BLaER1 (cell line): Measurements from ENCODE around the gene ZFYVE21.
"Not testable (repeated sequence)": the region's sequence is repeated elsewhere in the genome, so short reads cannot be mapped to it uniquely, and the experiment has no call there.

Experiments
- H3K27ac ChIP-seq: shearing (Covaris generic); formaldehyde crosslinking; 2 replicates; pipeline ENCODE4 v1.8.1; 2022
- H3K27me3 ChIP-seq: shearing (Covaris generic); formaldehyde crosslinking; 2 replicates; pipeline ENCODE4 v1.8.1; 2022
- H3K36me3 ChIP-seq: shearing (Covaris generic); formaldehyde crosslinking; 2 replicates; pipeline ENCODE4 v1.8.1; 2022
- H3K4me1 ChIP-seq: shearing (Covaris generic); formaldehyde crosslinking; 2 replicates; pipeline ENCODE4 v1.8.1; 2022
- H3K4me2 ChIP-seq: shearing (Covaris generic); formaldehyde crosslinking; 2 replicates; pipeline ENCODE4 v1.8.1; 2022
- H3K4me3 ChIP-seq: shearing (Covaris generic); formaldehyde crosslinking; 2 replicates; pipeline ENCODE4 v1.8.1; 2022
- H3K9ac ChIP-seq: shearing (Covaris generic); formaldehyde crosslinking; 2 replicates; pipeline ENCODE4 v1.8.1; 2022
- H3K9me3 ChIP-seq: shearing (Covaris generic); formaldehyde crosslinking; 2 replicates; pipeline ENCODE4 v1.8.1; 2022
- H4K20me1 ChIP-seq: shearing (Covaris generic); formaldehyde crosslinking; 2 replicates; pipeline ENCODE4 v1.8.1; 2022
- Cebpa-rat ChIP-seq: shearing (Covaris generic); IDR thresholded peaks from 2 replicates; pipeline ENCODE4 v1.8.1; 2022

The ZFYVE21 gene

GRCh38 chr14:103773521-103773920 lies 57.9 kb downstream of the ZFYVE21 start:
- no peaks in the 10 kb centered on the region for H3K4me1 ChIP-seq
- H3K27ac ChIP-seq, result no peak overlapping the region
- H3K4me3 ChIP-seq, result no peak overlapping the region
- H3K36me3 ChIP-seq, result peaks cover 8% of the 10 kb centered on the region; the same call in 1 of the 2 replicates
- peaks cover 22% of the 10 kb centered on the region for H3K9me3 ChIP-seq
- no peaks in the 10 kb centered on the region for H4K20me1 ChIP-seq
- no peak overlapping the region for H3K4me2 ChIP-seq
- H3K9ac ChIP-seq, result no peak overlapping the region
- no peaks in the 10 kb centered on the region for H3K27me3 ChIP-seq
- TF ChIP-seq Cebpa-rat, result no peak

- Histone ChIP-seq H4K20me1 (no peaks in the 10 kb centered on the region), H3K9ac (no peak overlapping the region), H3K4me2 (no peak overlapping the region), H3K9me3 (peaks cover 22% of the 10 kb centered on the region), H3K4me1 (no peaks in the 10 kb centered on the region), H3K36me3 (peaks cover 9% of the 10 kb centered on the region; the same call in 1 of the 2 replicates), H3K4me3 (no peak overlapping the region), H3K27me3 (no peaks in the 10 kb centered on the region), H3K27ac (no peak overlapping the region)
- TF ChIP-seq Cebpa-rat, result no peak
These were observed 59.9 kb downstream of the ZFYVE21 start for GRCh38 chr14:103775506-103775905.

- H3K4me1 ChIP-seq, H4K20me1 ChIP-seq, H3K27ac ChIP-seq, H3K4me3 ChIP-seq, H3K9ac ChIP-seq, H3K4me2 ChIP-seq, H3K27me3 ChIP-seq, H3K36me3 ChIP-seq: not testable (repeated sequence)
- H3K9me3 ChIP-seq, result peaks cover 21% of the 10 kb centered on the region
These were observed 60.7 kb downstream of the ZFYVE21 start for GRCh38 chr14:103776319-103776718.

GRCh38 chr14:103782376-103782775 lies 66.8 kb downstream of the ZFYVE21 start:
- no peaks in the 10 kb centered on the region for H4K20me1 ChIP-seq
- TF ChIP-seq Cebpa-rat, result no peak
- H3K36me3 ChIP-seq, result peaks cover 5% of the 10 kb centered on the region; the same call in 1 of the 2 replicates
- H3K27ac ChIP-seq, result no peak overlapping the region
- H3K9ac ChIP-seq, result no peak overlapping the region
- peaks cover 2% of the 10 kb centered on the region; the same call in 1 of the 2 replicates for H3K9me3 ChIP-seq
- no peak overlapping the region for H3K4me3 ChIP-seq
- H3K27me3 ChIP-seq, result no peaks in the 10 kb centered on the region
- H3K4me1 ChIP-seq, result peaks cover 17% of the 10 kb centered on the region
- H3K4me2 ChIP-seq, result peak overlapping the region; percentile 65; the same call in 1 of the 2 replicates
